Measurements from ENCODE around the gene ANKRD40. TPM values are rescaled to one million over a fixed set of nuclear protein-coding genes. Genes with fewer than 3 reads are reported as not detected.

ANKRD40 gene
- total RNA-seq, 4 donors from 2014 or later: 18.7 to 30.8 (median 24.2) TPM

DNA sequence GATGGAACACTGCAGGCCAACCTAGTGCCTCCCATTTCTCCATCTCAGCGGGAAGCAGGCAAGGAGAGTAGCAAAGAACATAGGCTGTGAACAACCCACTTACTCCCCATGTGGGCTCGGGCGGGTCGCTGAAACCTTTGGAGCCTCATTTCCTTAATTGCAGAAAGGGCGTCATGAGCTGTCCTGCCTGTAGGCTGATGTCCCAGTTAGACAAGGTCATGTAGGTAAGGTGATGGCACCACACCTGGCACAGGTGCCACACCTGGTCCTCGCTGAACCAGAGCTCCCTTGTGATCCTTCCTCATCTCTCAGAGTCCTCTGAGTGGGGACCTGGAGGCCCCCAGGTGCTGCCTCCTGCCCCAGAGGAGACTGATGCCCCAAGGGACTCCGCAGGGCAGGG lies 50.1 kb downstream of the ANKRD40 start:
- peak overlapping the region; percentile 36 to 80 (median 70) for H3K27ac ChIP-seq
- H3K9me3 ChIP-seq: no peaks in the 10 kb centered on the region
- no peaks in the 10 kb centered on the region for H3K27me3 ChIP-seq
- 65% methylated on average over 7 of the region's 7 CpGs; no CpG with 5 or more reads in 1 of the 2 donors for WGBS, 2 donors (ENCODE audit: low coverage in 1 of 2)
- intact Hi-C loops (cut with DNase I; ENCODE audit: low total_unique reads): no loop called here
- no peaks in the 10 kb centered on the region for H3K36me3 ChIP-seq
- peak; percentile 77 for DNase-seq
- TF ChIP-seq EP300 (IDR thresholded peaks at IDR 0.05; ENCODE audit: low read depth) (peak; percentile 60), POLR2AphosphoS5 (IDR thresholded peaks at IDR 0.05) (peak in 2 of 3 donors; percentile 52 to 67), POLR2A (IDR thresholded peaks at IDR 0.05) (no peak)
- TF ChIP-seq, protein P1, sequence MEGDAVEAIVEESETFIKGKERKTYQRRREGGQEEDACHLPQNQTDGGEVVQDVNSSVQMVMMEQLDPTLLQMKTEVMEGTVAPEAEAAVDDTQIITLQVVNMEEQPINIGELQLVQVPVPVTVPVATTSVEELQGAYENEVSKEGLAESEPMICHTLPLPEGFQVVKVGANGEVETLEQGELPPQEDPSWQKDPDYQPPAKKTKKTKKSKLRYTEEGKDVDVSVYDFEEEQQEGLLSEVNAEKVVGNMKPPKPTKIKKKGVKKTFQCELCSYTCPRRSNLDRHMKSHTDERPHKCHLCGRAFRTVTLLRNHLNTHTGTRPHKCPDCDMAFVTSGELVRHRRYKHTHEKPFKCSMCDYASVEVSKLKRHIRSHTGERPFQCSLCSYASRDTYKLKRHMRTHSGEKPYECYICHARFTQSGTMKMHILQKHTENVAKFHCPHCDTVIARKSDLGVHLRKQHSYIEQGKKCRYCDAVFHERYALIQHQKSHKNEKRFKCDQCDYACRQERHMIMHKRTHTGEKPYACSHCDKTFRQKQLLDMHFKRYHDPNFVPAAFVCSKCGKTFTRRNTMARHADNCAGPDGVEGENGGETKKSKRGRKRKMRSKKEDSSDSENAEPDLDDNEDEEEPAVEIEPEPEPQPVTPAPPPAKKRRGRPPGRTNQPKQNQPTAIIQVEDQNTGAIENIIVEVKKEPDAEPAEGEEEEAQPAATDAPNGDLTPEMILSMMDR (IDR thresholded peaks at IDR 0.05): peak in 1 of 5 experiments; percentile 28
- in situ Hi-C loops (cut with MboI; ENCODE audit: low pct_ligation_motif_present in 1 of 4, low pct_unique_long_range_greater_than_20kb in 1 of 4, low sequenced_read_pairs in 3 of 4): no loop called here
- no peak overlapping the region for H3K4me3 ChIP-seq
- peaks cover 31 to 61% (median 50%) of the 10 kb centered on the region in 4 donors for H3K4me1 ChIP-seq

DNA sequence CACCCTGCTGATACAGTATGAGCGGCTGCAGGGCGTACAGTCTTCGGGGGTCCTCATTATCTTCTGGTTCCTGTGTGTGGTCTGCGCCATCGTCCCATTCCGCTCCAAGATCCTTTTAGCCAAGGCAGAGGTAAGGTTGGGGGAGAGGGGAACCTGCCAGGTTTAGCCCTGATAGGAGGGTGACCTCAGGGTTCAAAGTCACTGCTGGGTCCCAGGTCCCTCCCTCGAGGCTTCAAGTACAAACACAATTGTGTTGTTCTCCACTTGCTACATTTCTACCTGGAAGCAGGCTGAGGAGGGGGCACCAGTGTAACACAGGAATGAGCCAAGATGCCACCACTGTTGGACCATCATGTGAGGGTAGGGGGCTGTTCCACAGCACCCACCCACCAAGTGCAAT lies 50.7 kb downstream of the ANKRD40 start:
- intact Hi-C loops (cut with DNase I; ENCODE audit: low total_unique reads) (no loop called here), in situ Hi-C loops (cut with MboI; ENCODE audit: low pct_ligation_motif_present in 1 of 4, low pct_unique_long_range_greater_than_20kb in 1 of 4, low sequenced_read_pairs in 3 of 4) (no loop called here)
- peak overlapping the region; percentile 36 to 79 (median 58) for H3K27ac ChIP-seq

DNA sequence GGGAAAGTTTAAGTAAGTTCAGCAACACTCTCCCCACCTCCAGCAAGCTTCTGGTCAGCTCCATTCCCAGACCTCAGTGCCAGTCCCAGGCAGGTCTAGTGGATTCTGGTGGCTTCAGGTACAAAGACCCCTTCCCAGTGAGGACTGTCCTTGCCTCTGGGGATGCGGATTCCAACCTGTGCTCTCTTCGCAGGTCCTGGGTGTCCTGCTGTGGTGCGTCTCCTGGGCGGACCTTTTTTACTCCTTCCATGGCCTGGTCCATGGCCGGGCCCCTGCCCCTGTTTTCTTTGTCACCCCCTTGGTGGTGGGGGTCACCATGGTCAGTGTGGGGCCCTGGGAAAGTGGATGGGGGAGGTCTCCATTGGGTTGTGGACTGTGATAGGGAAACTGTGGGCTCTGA lies 51.2 kb downstream of the ANKRD40 start:
- Histone ChIP-seq H3K4me3 (no peak overlapping the region), H3K9me3 (no peaks in the 10 kb centered on the region), H3K27ac (peak overlapping the region in 3 of 4 donors; percentile 55 to 79 (median 62)), H3K36me3 (no peaks in the 10 kb centered on the region), H3K27me3 (no peaks in the 10 kb centered on the region), H3K4me1 (peaks cover 22 to 50% (median 41%) of the 10 kb centered on the region in 4 donors)
- DNase-seq: no peak
- TF ChIP-seq POLR2AphosphoS5 (IDR thresholded peaks at IDR 0.05) (no peak), POLR2A (IDR thresholded peaks at IDR 0.05) (no peak), EP300 (IDR thresholded peaks at IDR 0.05; ENCODE audit: low read depth) (no peak)
- TF ChIP-seq, protein P1 (IDR thresholded peaks at IDR 0.05): no peak
- WGBS, 2 donors (ENCODE audit: low coverage in 1 of 2): 95% methylated on average over 5 of the region's 5 CpGs; no CpG with 5 or more reads in 1 of the 2 donors
- intact Hi-C loops (cut with DNase I; ENCODE audit: low total_unique reads): no loop called here
- in situ Hi-C loops (cut with MboI; ENCODE audit: low pct_ligation_motif_present in 1 of 4, low pct_unique_long_range_greater_than_20kb in 1 of 4, low sequenced_read_pairs in 3 of 4): no loop called here

More for the DNA sequence above, 50.7 kb downstream of the ANKRD40 start:
- H3K36me3 ChIP-seq: no peaks in the 10 kb centered on the region
- TF ChIP-seq, protein P1 (IDR thresholded peaks at IDR 0.05): no peak
- TF ChIP-seq POLR2A (IDR thresholded peaks at IDR 0.05) (no peak), POLR2AphosphoS5 (IDR thresholded peaks at IDR 0.05) (no peak)
- H3K27me3 ChIP-seq: no peaks in the 10 kb centered on the region
- H3K4me1 ChIP-seq: peaks cover 27 to 55% (median 46%) of the 10 kb centered on the region in 4 donors
- 89% methylated on average over 7 of the region's 7 CpGs; no CpG with 5 or more reads in 1 of the 2 donors for WGBS, 2 donors (ENCODE audit: low coverage in 1 of 2)
- DNase-seq: no peak
- H3K4me3 ChIP-seq: no peak overlapping the region
- no peaks in the 10 kb centered on the region for H3K9me3 ChIP-seq

DNA sequence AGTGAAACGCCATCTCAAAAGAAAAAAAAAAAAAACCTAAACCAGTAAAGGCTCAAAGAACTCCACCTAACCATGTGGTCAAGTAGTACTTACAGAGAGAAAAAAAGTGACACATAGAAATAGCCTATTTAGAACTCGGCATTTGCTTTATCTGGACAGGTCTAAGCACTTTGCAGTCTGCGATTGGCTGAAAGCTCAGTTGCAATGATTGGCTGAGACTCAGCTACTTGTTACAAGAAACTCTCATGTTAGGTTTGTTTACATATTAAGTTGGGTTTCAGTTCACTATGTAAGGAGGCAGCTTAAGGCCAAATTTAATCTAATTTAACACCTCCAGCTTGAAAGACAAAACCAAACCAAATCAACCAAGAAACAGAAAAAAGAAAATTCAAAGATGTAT lies 54.0 kb downstream of the ANKRD40 start:
- TF ChIP-seq POLR2AphosphoS5 (IDR thresholded peaks at IDR 0.05) (no peak), POLR2A (IDR thresholded peaks at IDR 0.05) (no peak), EP300 (IDR thresholded peaks at IDR 0.05; ENCODE audit: low read depth) (no peak)
- TF ChIP-seq, protein P1 (IDR thresholded peaks at IDR 0.05): no peak

More for the DNA sequence above, 54.0 kb downstream of the ANKRD40 start:
- H3K9me3 ChIP-seq: no peaks in the 10 kb centered on the region
- intact Hi-C loops (cut with DNase I; ENCODE audit: low total_unique reads) (no loop called here), in situ Hi-C loops (cut with MboI; ENCODE audit: low pct_ligation_motif_present in 1 of 4, low pct_unique_long_range_greater_than_20kb in 1 of 4, low sequenced_read_pairs in 3 of 4) (no loop called here)
- H3K27me3 ChIP-seq: no peaks in the 10 kb centered on the region
- peaks cover 2 to 23% (median 14%) of the 10 kb centered on the region in 4 donors for H3K4me1 ChIP-seq
- H3K36me3 ChIP-seq: no peaks in the 10 kb centered on the region
- no peak for DNase-seq
- 78 to 92% methylated on average over 3 of the region's 3 CpGs for WGBS, 2 donors (ENCODE audit: low coverage in 1 of 2)
- no peak overlapping the region for H3K27ac ChIP-seq
- no peak overlapping the region for H3K4me3 ChIP-seq

Data from transverse colon (tissue), 4 donors.